Bone marrow (tissue), 2 donors: ENCODE data around the gene SDCCAG8.

Experiments
- DNase-seq, 2 donors: peaks; one replicate each; lab custom pipeline; 2025; lab: John Stamatoyannopoulos, UW

SDCCAG8 gene

DNA sequence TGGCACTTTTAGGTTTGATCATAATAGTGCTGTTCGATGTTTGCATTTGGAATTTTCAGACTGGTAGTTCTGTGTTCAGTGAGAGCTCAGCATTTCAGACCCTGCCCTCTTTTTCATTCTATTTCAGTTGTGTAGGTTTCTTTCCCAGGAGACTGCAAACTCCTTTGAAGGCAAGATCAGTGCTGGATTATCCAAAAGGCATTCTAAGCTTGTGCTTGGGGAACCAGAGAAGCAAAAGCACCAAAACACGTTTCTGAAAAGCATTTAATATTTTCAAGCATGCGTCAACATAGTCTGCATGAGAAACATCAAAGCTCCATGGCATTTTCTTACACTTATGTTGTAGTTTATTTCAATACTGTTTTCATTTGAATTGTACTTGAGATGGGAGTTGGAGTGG lies 292.1 kb downstream of the SDCCAG8 start:
- DNase-seq, result no peak

DNA sequence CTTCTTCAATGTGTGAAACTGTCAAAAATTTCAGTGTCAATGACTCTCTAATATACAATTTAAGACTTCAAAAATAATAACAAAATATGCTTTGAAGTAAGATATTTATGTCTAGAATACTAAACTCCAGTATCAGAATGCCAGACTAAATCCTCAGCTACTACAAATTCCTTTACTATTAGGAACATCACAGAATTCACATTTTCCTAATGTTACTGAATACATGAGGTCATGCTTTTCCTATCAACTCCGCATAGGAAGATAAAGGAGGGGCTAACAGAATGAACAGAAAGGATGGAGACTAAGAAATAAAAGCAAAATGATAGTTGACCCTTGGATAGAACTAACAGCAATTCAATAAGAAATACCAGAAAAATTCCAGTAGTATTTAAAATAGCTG lies 292.7 kb downstream of the SDCCAG8 start:
- DNase-seq, result no peak

DNA sequence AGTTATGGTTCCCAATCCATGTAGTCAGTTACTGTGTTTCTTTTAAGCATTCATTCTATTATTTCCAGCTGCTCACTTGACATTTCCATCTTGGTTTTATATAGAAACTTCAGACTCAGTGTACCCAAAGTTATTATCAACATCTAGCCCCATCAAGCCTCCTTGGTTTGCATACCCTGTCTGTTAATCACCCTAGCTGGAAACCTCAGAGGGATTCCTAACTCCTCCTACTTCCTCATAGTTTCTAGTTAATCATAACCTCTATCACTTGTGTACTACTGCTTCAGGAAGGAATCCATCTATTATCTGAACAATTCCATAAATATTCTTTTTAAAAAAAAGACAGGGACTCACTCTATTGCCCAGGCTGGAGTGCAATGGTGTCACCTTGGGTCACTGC lies 293.3 kb downstream of the SDCCAG8 start:
- no peak for DNase-seq
